Esophagus muscularis mucosa (tissue), 4 donors: Measurements from ENCODE around the gene ZNF594. TPM values are rescaled to one million over a fixed set of nuclear protein-coding genes. Genes with fewer than 3 reads are reported as not detected.
A peak's percentile ranks its signal among the peaks of the same experiment; 100 is the strongest.
"Not testable (repeated sequence)": the region's sequence is repeated elsewhere in the genome, so short reads cannot be mapped to it uniquely, and the experiment has no call there.

ENCODE experiments used
- DNase-seq: peaks from one replicate; pipeline ENCODE4 v3.0.0-alpha.2; 2017; ENCODE audit errors: extremely low spot score
- H3K27ac ChIP-seq, 4 donors: fragments of 200-600 bp; sonication (generic); replicated peaks in 1 of 4; 1 replicate in 3 of 4; 2 replicates in 1 of 4; pipeline ENCODE4 v1.5.1; 2016 to 2019; ENCODE audit warnings: mild to moderate bottlenecking in 1 of 4
- H3K27me3 ChIP-seq, 4 donors: fragments of 200-600 bp; sonication (generic); one replicate each; pipeline versions ENCODE4 v1.5.1 to v1.6.0; 2016 to 2019
- H3K36me3 ChIP-seq, 4 donors: fragments of 200-600 bp; sonication (generic); one replicate each; pipeline ENCODE4 v1.5.1; 2016 to 2019
- H3K4me1 ChIP-seq, 4 donors: fragments of 200-600 bp; sonication (generic); one replicate each; pipeline ENCODE4 v1.5.1; 2016 to 2019
- H3K4me3 ChIP-seq, 4 donors: fragments of 200-600 bp; sonication (generic); 1 replicate in 2 of 4; 2 replicates in 2 of 4; pipeline ENCODE4 v1.5.1; 2016 to 2019; ENCODE audit warnings: mild to moderate bottlenecking in 4 of 4, moderate library complexity in 1 of 4
- H3K9me3 ChIP-seq, 4 donors: fragments of 200-600 bp; sonication (generic); 1 replicate in 3 of 4; 2 replicates in 1 of 4; pipeline ENCODE4 v1.5.1; 2016 to 2019
- EP300 ChIP-seq: sonication (generic); formaldehyde crosslinking; IDR thresholded peaks from one replicate; pipeline ENCODE4 v1.6.1; 2017; ENCODE audit warnings: antibody characterized with exemption
- POLR2A ChIP-seq: fragments of 450-650 bp; IDR thresholded peaks from one replicate; pipeline ENCODE4 v1.6.1; 2017; ENCODE audit warnings: antibody characterized with exemption, moderate library complexity, mild to moderate bottlenecking, low read depth
- POLR2AphosphoS5 ChIP-seq, 2 donors: sonication (generic); formaldehyde crosslinking; IDR thresholded peaks; one replicate each; pipeline ENCODE4 v1.6.1; 2017; ENCODE audit warnings: antibody characterized with exemption in 2 of 2
- WGBS: methylation state at CpG from one replicate; pipeline ENCODE4 v1.1.5; 2018; 5-methylcytosine and 5-hydroxymethylcytosine counted together
- intact Hi-C: fragments of 100-400 bp; cut with DNase I; formaldehyde crosslinking; loops from one replicate; pipeline ENCODE4 v1.15.1; 2023
- total RNA-seq, 4 donors: library from RNA; depleted of rRNA; stranded (reverse); fragments of >200 nt; gene quantifications; one replicate each; pipeline versions ENCODE4 v1.1.0 to v1.2.1, GENCODE V29; 2016
- TF ChIP-seq, protein P1 (sequence below), 3 experiments: fragments of 200-600 bp in 2 of 3; fragments of 450-650 bp in 1 of 3; sonication (generic) in 2 of 3; IDR thresholded peaks; one replicate each; pipeline ENCODE4 v1.5.1; 2017 to 2019; ENCODE audit warnings: antibody characterized with exemption in 3 of 3, mild to moderate bottlenecking in 2 of 3, moderate library complexity in 1 of 3

Gene ZNF594
- total RNA-seq, 4 donors from 2014 or later, result 7.5 to 13.3 (median 9.6) TPM

- no peak for TF ChIP-seq POLR2A
- TF ChIP-seq EP300, result no peak
- TF ChIP-seq, protein P1, sequence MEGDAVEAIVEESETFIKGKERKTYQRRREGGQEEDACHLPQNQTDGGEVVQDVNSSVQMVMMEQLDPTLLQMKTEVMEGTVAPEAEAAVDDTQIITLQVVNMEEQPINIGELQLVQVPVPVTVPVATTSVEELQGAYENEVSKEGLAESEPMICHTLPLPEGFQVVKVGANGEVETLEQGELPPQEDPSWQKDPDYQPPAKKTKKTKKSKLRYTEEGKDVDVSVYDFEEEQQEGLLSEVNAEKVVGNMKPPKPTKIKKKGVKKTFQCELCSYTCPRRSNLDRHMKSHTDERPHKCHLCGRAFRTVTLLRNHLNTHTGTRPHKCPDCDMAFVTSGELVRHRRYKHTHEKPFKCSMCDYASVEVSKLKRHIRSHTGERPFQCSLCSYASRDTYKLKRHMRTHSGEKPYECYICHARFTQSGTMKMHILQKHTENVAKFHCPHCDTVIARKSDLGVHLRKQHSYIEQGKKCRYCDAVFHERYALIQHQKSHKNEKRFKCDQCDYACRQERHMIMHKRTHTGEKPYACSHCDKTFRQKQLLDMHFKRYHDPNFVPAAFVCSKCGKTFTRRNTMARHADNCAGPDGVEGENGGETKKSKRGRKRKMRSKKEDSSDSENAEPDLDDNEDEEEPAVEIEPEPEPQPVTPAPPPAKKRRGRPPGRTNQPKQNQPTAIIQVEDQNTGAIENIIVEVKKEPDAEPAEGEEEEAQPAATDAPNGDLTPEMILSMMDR (IDR thresholded peaks at IDR 0.05), result no peak
- TF ChIP-seq POLR2AphosphoS5 (IDR thresholded peaks at IDR 0.05), result no peak
- Histone ChIP-seq H3K4me3 (no peak overlapping the region), H3K4me1 (no peaks in the 10 kb centered on the region), H3K27ac (no peak overlapping the region), H3K27me3 (peaks cover 0 to 22% (median 0%) of the 10 kb centered on the region in 4 donors), H3K36me3 (no peaks in the 10 kb centered on the region), H3K9me3 (no peaks in the 10 kb centered on the region)
- intact Hi-C loops, result no loop called here
- 76% methylated on average over 7 of the region's 7 CpGs for WGBS
- peak; percentile 81 for DNase-seq
These were observed 60.4 kb downstream of the ZNF594 start for GRCh38 chr17:5131146-5131715.

DNA sequence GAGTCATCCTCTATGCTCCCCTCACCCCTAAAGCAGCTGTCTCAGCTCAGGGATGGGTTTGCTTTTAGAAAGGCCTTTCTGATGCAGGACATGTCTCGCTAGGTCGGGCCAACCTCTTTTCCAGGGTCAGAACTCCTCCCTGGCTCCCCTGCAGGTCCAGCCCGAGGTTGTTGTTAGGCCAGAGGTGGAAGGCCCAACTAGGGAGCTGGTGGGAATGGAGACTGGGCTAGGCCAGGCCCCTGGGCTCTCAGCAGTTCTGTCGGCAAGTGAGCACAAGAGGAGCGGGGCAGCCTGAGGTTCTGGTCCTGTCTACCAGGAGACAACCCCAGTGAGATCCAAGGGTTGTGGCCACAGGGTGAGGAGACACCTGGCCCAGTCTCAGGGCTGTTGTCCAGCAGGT, 61.0 kb downstream of the ZNF594 start:
- H3K27me3 ChIP-seq, result peaks cover 0 to 22% (median 0%) of the 10 kb centered on the region in 4 donors
- H3K4me1 ChIP-seq, H3K36me3 ChIP-seq, H3K4me3 ChIP-seq, intact Hi-C loops, H3K27ac ChIP-seq, DNase-seq, H3K9me3 ChIP-seq: not testable (repeated sequence)
- WGBS, result 75% methylated on average over 5 of the region's 5 CpGs

- WGBS, result 81% methylated on average over 9 of the region's 10 CpGs
- H3K27me3 ChIP-seq, result peaks cover 0 to 22% (median 0%) of the 10 kb centered on the region in 4 donors
- intact Hi-C loops, H3K4me1 ChIP-seq, H3K9me3 ChIP-seq, H3K27ac ChIP-seq, H3K36me3 ChIP-seq, H3K4me3 ChIP-seq: not testable (repeated sequence)
- peak; percentile 72 for DNase-seq
These were observed 61.4 kb downstream of the ZNF594 start for GRCh38 chr17:5130261-5130660.

DNA sequence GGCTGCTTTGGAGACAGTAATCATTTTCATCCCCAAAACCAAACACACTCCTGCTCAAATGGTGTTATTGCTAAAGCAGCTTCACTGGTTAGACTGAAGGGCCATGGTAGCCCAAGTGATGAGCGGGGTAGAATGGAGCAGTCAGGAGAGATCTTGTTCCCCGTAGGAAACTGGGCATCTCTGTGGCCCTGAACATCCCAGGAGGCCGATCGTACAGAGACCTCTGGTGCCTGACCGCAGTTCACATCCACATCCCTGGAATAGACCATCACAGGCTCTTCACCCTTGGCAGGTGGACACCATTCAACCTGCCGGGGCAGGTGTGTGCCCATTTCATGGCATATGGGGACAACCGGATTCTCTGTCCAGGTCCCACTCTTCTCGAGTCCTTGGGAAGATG, 61.9 kb downstream of the ZNF594 start:
- peak; percentile 81 for DNase-seq

More for the DNA sequence above, 61.9 kb downstream of the ZNF594 start:
- H3K4me1 ChIP-seq, intact Hi-C loops, H3K27ac ChIP-seq, H3K4me3 ChIP-seq, H3K9me3 ChIP-seq, H3K36me3 ChIP-seq: not testable (repeated sequence)
- 91% methylated on average over 8 of the region's 8 CpGs for WGBS
- H3K27me3 ChIP-seq, result peaks cover 0 to 24% (median 0%) of the 10 kb centered on the region in 4 donors

Other genes with a start within 250 kb of the ZNF594 start
- gene PFN1, start 243.3 kb downstream of the ZNF594 start, total RNA-seq, result 1,000 to 10,000 TPM; 1,019 to 1,635 (median 1,341) TPM
- 1 to 10 TPM; 1.2 to 7.2 (median 2.1) TPM for gene ENO3, start 240.7 kb downstream of the ZNF594 start, total RNA-seq
- gene SPAG7, start 224.1 kb downstream of the ZNF594 start, total RNA-seq, result 10 to 100 TPM; 45.5 to 74.7 (median 63.6) TPM
- gene CAMTA2, start 204.2 kb downstream of the ZNF594 start, total RNA-seq, result 10 to 100 TPM; 24.0 to 48.2 (median 28.4) TPM
- 1 to 10 TPM; 1.3 to 4.6 (median 3.0) TPM for gene INCA1, start 194.3 kb downstream of the ZNF594 start, total RNA-seq
- gene KIF1C, start 193.9 kb downstream of the ZNF594 start, total RNA-seq, result 100 to 1,000 TPM; 157 to 251 (median 187) TPM
- not detected for gene SLC52A1, start 156.4 kb downstream of the ZNF594 start, total RNA-seq
- gene ZFP3, start 113.4 kb downstream of the ZNF594 start, total RNA-seq, result 1 to 10 TPM; 4.1 to 6.2 (median 5.3) TPM
- 10 to 100 TPM in 2 of 4 donors, 1 to 10 TPM in 2; 8.4 to 12.5 (median 10.8) TPM for gene ZNF232, start 80.0 kb downstream of the ZNF594 start, total RNA-seq
- 1 to 10 TPM in 1 of 4 donors, under 1 TPM in 2, not detected in 1; 0.06 to 2.9 (median 0.33) TPM for gene USP6, start 75.8 kb downstream of the ZNF594 start, total RNA-seq
- 1 to 10 TPM in 3 of 4 donors, under 1 TPM in 1; 0.42 to 4.0 (median 1.3) TPM for gene SCIMP, start 43.0 kb upstream of the ZNF594 start, total RNA-seq
- gene RABEP1, start 90.4 kb upstream of the ZNF594 start, total RNA-seq, result 10 to 100 TPM; 39.5 to 49.7 (median 43.1) TPM
- gene NUP88, start 227.8 kb upstream of the ZNF594 start, total RNA-seq, result 10 to 100 TPM; 50.7 to 67.6 (median 61.2) TPM
- gene RPAIN, start 228.3 kb upstream of the ZNF594 start, total RNA-seq, result 10 to 100 TPM; 25.7 to 37.0 (median 32.0) TPM
- 100 to 1,000 TPM in 1 of 4 donors, 10 to 100 TPM in 3; 92.9 to 124 (median 95.5) TPM for gene C1QBP, start 247.3 kb upstream of the ZNF594 start, total RNA-seq